K562 (cell line): Measurements from ENCODE around the gene MTSS2. TPM values are rescaled to one million over a fixed set of nuclear protein-coding genes. Genes with fewer than 3 reads are reported as not detected.

Source experiments
- ATAC-seq: fragments of 200-7000 bp; cut with Tn5 transposase; 3 replicates; pipeline ENCODE4 v1.9.1; 2020; ENCODE audit warnings: moderate library complexity
- BruUV-seq: library from RNA; stranded (reverse); fragments of 400-500 nt; replicated peaks from 2 replicates; lab custom pipeline; 2021; lab: Mats Ljungman, UMichigan
- CTCF ChIA-PET: fragments of 300-600 bp; formaldehyde crosslinking; extraction: SDS; loops from one replicate; lab custom pipeline; 2021; ENCODE audit warnings: low intra/inter-chr PET ratio; lab: Yijun Ruan, JAX
- POLR2A ChIA-PET: fragments of 300-600, 350-650 bp; sonication (Branson Sonifier 250); formaldehyde crosslinking; extraction: SDS; loops from one replicate; lab custom pipeline; 2021; ENCODE audit warnings: antibody characterized with exemption, inconsistent platforms; lab: Yijun Ruan, JAX
- DNase-seq, 4 experiments: peaks; one replicate each; pipeline versions ENCODE4 v3.0.0 to v3.0.0-alpha.2; 2011 to 2018; ENCODE audit warnings: low spot score in 3 of 4, mixed read lengths in 3 of 4; ENCODE audit errors: extremely low read depth in 1 of 4
- FAIRE-seq: peaks from 2 replicates; lab custom pipeline; 2011; peaks lifted over from hg19 to GRCh38; lab: Jason Lieb, UNC
- H2AFZ ChIP-seq: 2 replicates; pipeline ENCODE4 v1.6.0; 2011; ENCODE audit warnings: low read depth, low read length, control low read depth, inconsistent platforms
- H3K27ac ChIP-seq: fragments of 200-600 bp; 3 replicates; pipeline ENCODE4 v1.8.0; 2011; ENCODE audit warnings: low read depth, mild to moderate bottlenecking, control low read depth, inconsistent platforms, low read length, moderate library complexity, mixed read lengths; ENCODE audit errors: extremely low read depth
- H3K27me3 ChIP-seq, 2 experiments: fragments of 300-600 bp in 1 of 2; 2 replicates in 1 of 2; 3 replicates in 1 of 2; pipeline versions ENCODE4 v1.6.0 to v1.8.0; 2011; ENCODE audit warnings: inconsistent platforms in 2 of 2, low read length in 2 of 2, mild to moderate bottlenecking in 1 of 2, mixed read lengths in 1 of 2, moderate library complexity in 1 of 2; ENCODE audit not compliant: control insufficient read depth in 2 of 2, insufficient read depth in 2 of 2
- H3K36me3 ChIP-seq: fragments of 300-600 bp; 3 replicates; pipeline ENCODE4 v1.8.0; 2011; ENCODE audit warnings: mild to moderate bottlenecking, low read length, inconsistent platforms; ENCODE audit not compliant: control insufficient read depth, insufficient read depth
- H3K4me1 ChIP-seq, 2 experiments: fragments of 200-600 bp in 1 of 2; replicated peaks in 1 of 2; 2 replicates in 1 of 2; 3 replicates in 1 of 2; pipeline versions ENCODE4 v1.5.1 to v1.8.0; 2011; ENCODE audit warnings: inconsistent platforms in 2 of 2, low read length in 2 of 2, mild to moderate bottlenecking in 1 of 2, mixed read lengths in 1 of 2, moderate library complexity in 1 of 2; ENCODE audit not compliant: control insufficient read depth in 2 of 2, insufficient read depth in 2 of 2
- H3K4me2 ChIP-seq: 2 replicates; pipeline ENCODE4 v1.6.1; 2011; ENCODE audit warnings: low read length, control low read depth, inconsistent platforms, mixed read lengths; ENCODE audit not compliant: insufficient read depth
- H3K4me3 ChIP-seq: fragments of 200-600 bp; sonication (generic), shearing (Covaris generic); 2 replicates; pipeline ENCODE4 v1.5.1; 2016; ENCODE audit warnings: control low read depth, inconsistent platforms
- H3K79me2 ChIP-seq: fragments of 200-600 bp; 3 replicates; pipeline ENCODE4 v1.8.0; 2011; ENCODE audit warnings: low read length, inconsistent platforms; ENCODE audit not compliant: control insufficient read depth, insufficient read depth
- H3K9ac ChIP-seq, 2 experiments: 2 replicates each; pipeline versions ENCODE4 v1.6.0 to v1.6.1; 2011; ENCODE audit warnings: low read depth in 2 of 2, low read length in 2 of 2, control low read depth in 1 of 2, inconsistent platforms in 1 of 2, mild to moderate bottlenecking in 1 of 2, mixed read lengths in 1 of 2; ENCODE audit not compliant: insufficient read depth in 1 of 2
- H3K9me1 ChIP-seq: one replicate; pipeline ENCODE4 v1.6.0; 2011; ENCODE audit warnings: inconsistent platforms, mild to moderate bottlenecking, low read length, moderate library complexity; ENCODE audit not compliant: control insufficient read depth, insufficient read depth
- H3K9me3 ChIP-seq: replicated peaks from 2 replicates; pipeline ENCODE4 v1.5.1; 2011; ENCODE audit warnings: low read depth, low read length, inconsistent platforms; ENCODE audit not compliant: control insufficient read depth, insufficient read depth
- H4K20me1 ChIP-seq: replicated peaks from 2 replicates; pipeline ENCODE4 v1.6.1; 2011; ENCODE audit warnings: low read length, inconsistent platforms, mixed read lengths; ENCODE audit not compliant: control insufficient read depth, insufficient read depth
- ATF2 ChIP-seq: sonication (generic); formaldehyde crosslinking; IDR thresholded peaks from 2 replicates; pipeline ENCODE4 v1.8.1; 2022; ENCODE audit warnings: missing genetic modification reagents
- BHLHE40 ChIP-seq: IDR thresholded peaks from 2 replicates; pipeline ENCODE4 v1.6.1; 2011; ENCODE audit warnings: low read length, improper control_type of control experiment
- DACH1 ChIP-seq: fragments of 450-650 bp; IDR thresholded peaks from 2 replicates; pipeline ENCODE4 v1.6.1; 2018; ENCODE audit not compliant: partially characterized antibody
- E2F6 ChIP-seq, 2 experiments: IDR thresholded peaks; 2 replicates each; pipeline ENCODE4 v1.6.1; 2011; ENCODE audit warnings: borderline replicate concordance in 1 of 2, control low read depth in 1 of 2, low read depth in 1 of 2, low read length in 1 of 2, mild to moderate bottlenecking in 1 of 2, mixed read lengths in 1 of 2, moderate library complexity in 1 of 2; ENCODE audit not compliant: insufficient read depth in 1 of 2, insufficient read length in 1 of 2, poor library complexity in 1 of 2, severe bottlenecking in 1 of 2; ENCODE audit errors: extremely low read depth in 1 of 2
- TFAP4 ChIP-seq: sonication (generic); formaldehyde crosslinking; IDR thresholded peaks from 2 replicates; pipeline ENCODE4 v1.8.0; 2022; ENCODE audit warnings: missing genetic modification reagents, mild to moderate bottlenecking, moderate library complexity, borderline replicate concordance
- ZFX ChIP-seq: sonication (generic); formaldehyde crosslinking; IDR thresholded peaks from 2 replicates; pipeline ENCODE4 v1.8.0; 2022; ENCODE audit warnings: mild to moderate bottlenecking, missing genetic modification reagents, moderate library complexity
- WGBS: fragments of 100-300 bp; shearing (Covaris generic); methylation state at CpG from one replicate; pipeline ENCODE4 v1.1.6; 2016; ENCODE audit warnings: low coverage, mixed read lengths; ENCODE audit not compliant: insufficient coverage; ENCODE audit errors: missing lambda C conversion rate; 5-methylcytosine and 5-hydroxymethylcytosine counted together
- in situ Hi-C: fragments of 300-500 bp; cut with MboI; formaldehyde crosslinking; loops from 4 replicates; pipeline ENCODE4 v1.15.0; 2018; ENCODE audit warnings: inconsistent platforms, mixed read lengths
- intact Hi-C: fragments of 100-400 bp; cut with micrococcal nuclease; formaldehyde crosslinking; loops from 2 replicates; pipeline ENCODE4 v1.14.2; 2022
- polyA plus RNA-seq, 8 experiments: library from polyadenylated mRNA; depleted of rRNA in 4 of 8; stranded (reverse) in 5 of 8; unstranded in 3 of 8; fragments of >200 nt; fragmentation: Nextera tagmentation in 2 of 8; fragmentation: Illumina TruSeq in 1 of 8; extraction: Ambion mirVana in 2 of 8; extraction: Trizol in 1 of 8; gene quantifications; 2 replicates each; pipeline versions ENCODE4 v1.2.1 to v1.2.3, GENCODE V29; 2011 to 2014; ENCODE audit warnings: inconsistent platforms in 1 of 8, missing spikeins in 1 of 8
- total RNA-seq, 7 experiments: library from RNA; depleted of rRNA in 6 of 7; stranded (reverse); fragments of >200 nt in 6 of 7; fragmentation: Illumina TruSeq in 2 of 7; extraction: Trizol in 2 of 7; gene quantifications; 2 replicates each; pipeline versions ENCODE4 v1.2.1 to v1.2.3, GENCODE V29; 2011 to 2021; ENCODE audit warnings: low replicate concordance in 1 of 7

MTSS2 gene
- total and polyA plus RNA-seq, 9 of the 15 experiments (the other 6 are each of a cell fraction or from before 2014, with no cell fraction given) = 0.11 to 60.3 (median 16.9) TPM

- no peaks in the 10 kb centered on the region for H3K9me3 ChIP-seq
- peak overlapping the region in 1 of 2 experiments; percentile 91; a peak in 2 of 4 replicates for H3K9ac ChIP-seq
- peaks cover 15 to 84% of the 10 kb centered on the region in 2 experiments for H3K4me1 ChIP-seq
- intact Hi-C loops (loop anchor here (5.0 kb wide), 2 partner anchors 50 to 85 kb away; no protein-coding TSS in a partner anchor), in situ Hi-C loops (no loop called here)
- H3K9me1 ChIP-seq = no peaks in the 10 kb centered on the region
- H3K4me2 ChIP-seq = no peak overlapping the region; the same call in 1 of the 2 replicates
- H3K36me3 ChIP-seq = peaks cover 23% of the 10 kb centered on the region; the same call in 1 of the 3 replicates
- no peak overlapping the region for H3K4me3 ChIP-seq
- H3K27me3 ChIP-seq = no peaks in the 10 kb centered on the region
- POLR2A ChIA-PET = interaction anchor here (0.6 to 2.2 kb wide), 4 partner anchors 9 to 42 kb away, joined by 3 to 10 read pairs (median 4); no protein-coding TSS in a partner anchor
- CTCF ChIA-PET = no interaction called here
- FAIRE-seq = peak; percentile 32
- WGBS = 9% methylated on average over 5 of the region's 5 CpGs
- DNase-seq = peak in 2 of 4 experiments; percentile 32 to 44
- peak; percentile 26 for ATAC-seq
- peaks cover 9% of the 10 kb centered on the region; the same call in 1 of the 2 replicates for H4K20me1 ChIP-seq
- BruUV-seq = no TSS peak
- H2AFZ ChIP-seq = no peak overlapping the region
- H3K79me2 ChIP-seq = peaks cover 36% of the 10 kb centered on the region
- TF ChIP-seq ZFX (CRISPR knock-in tag) (no peak), BHLHE40 (peak; percentile 71), TFAP4 (CRISPR knock-in tag) (peak; percentile 47; the same call in 1 of the 2 replicates), DACH1 (peak; percentile 19), ATF2 (CRISPR knock-in tag) (no peak), E2F6 (IDR thresholded peaks at IDR 0.05; ENCODE audit: borderline replicate concordance in 1 of 2, extremely low read depth in 1 of 2, insufficient read depth in 1 of 2, insufficient read length in 1 of 2, low read depth in 1 of 2, low read length in 1 of 2, poor library complexity in 1 of 2, severe bottlenecking in 1 of 2) (peak in 1 of 2 experiments; percentile 23)
- no peak overlapping the region for H3K27ac ChIP-seq
These were observed 1.3 kb upstream of the MTSS2 start for GRCh38 chr16:70687102-70687511.
